ENCODE results near the gene IYD. TPM values are rescaled to one million over a fixed set of nuclear protein-coding genes. Genes with fewer than 3 reads are reported as not detected.

The IYD gene
- polyA plus RNA-seq, 1 of the 3 experiments (the other 2 are of a cell fraction), result not detected

- H3K36me3 ChIP-seq (replicated peaks in 1 of 2; ENCODE audit: control insufficient read depth in 1 of 2, insufficient read depth in 2 of 2, low read length in 1 of 2), result no peaks in the 10 kb centered on the region
- no peak overlapping the region for H2AFZ ChIP-seq (ENCODE audit: low read depth)
- H3K9me3 ChIP-seq, result no peaks in the 10 kb centered on the region
- TF ChIP-seq MEF2A (IDR thresholded peaks at IDR 0.05; ENCODE audit: borderline replicate concordance, low read depth) (no peak), GATA2 (CRISPR knock-in tag; IDR thresholded peaks at IDR 0.05) (no peak), YY1 (IDR thresholded peaks at IDR 0.05; ENCODE audit: low read depth) (no peak), CHD2 (IDR thresholded peaks at IDR 0.05; ENCODE audit: low read length, partially characterized antibody) (no peak), RAD21 (IDR thresholded peaks at IDR 0.05; ENCODE audit: low read length) (no peak), MAX (IDR thresholded peaks at IDR 0.05; ENCODE audit: low read depth) (no peak), EZH2phosphoT487 (IDR thresholded peaks at IDR 0.05; ENCODE audit: borderline replicate concordance, low read depth) (no peak), POLR2AphosphoS5 (IDR thresholded peaks at IDR 0.05; ENCODE audit: low read depth, low read length) (no peak), NFIC (IDR thresholded peaks at IDR 0.05; ENCODE audit: borderline replicate concordance) (no peak), EP300 (IDR thresholded peaks at IDR 0.05; ENCODE audit: borderline replicate concordance in 1 of 2, low read depth in 1 of 2, low read length in 1 of 2) (no peak), USF2 (IDR thresholded peaks at IDR 0.05; ENCODE audit: borderline replicate concordance, low read depth, low read length) (no peak)
- H3K27ac ChIP-seq (ENCODE audit: low read depth in 2 of 2, low read length in 1 of 2), result no peak overlapping the region
- H3K9me2 ChIP-seq, result no peaks in the 10 kb centered on the region
- H3K4me2 ChIP-seq, result no peak overlapping the region
- DNase-seq, result no peak
- POLR2A ChIA-PET, result no interaction called here
- H3K4me3 ChIP-seq (ENCODE audit: low read depth in 2 of 2, low read length in 1 of 2), result no peak overlapping the region
- H3K4me1 ChIP-seq (ENCODE audit: control insufficient read depth in 1 of 2, insufficient read depth in 2 of 2, low read depth in 1 of 2, low read length in 1 of 2), result no peaks in the 10 kb centered on the region; a peak in 1 of 4 replicates
- WGBS (ENCODE audit: low lambda C conversion rate), result 29% methylated on average over 4 of the region's 4 CpGs
- no peaks in the 10 kb centered on the region for H3K27me3 ChIP-seq (ENCODE audit: insufficient read depth)
- H3K79me2 ChIP-seq (ENCODE audit: insufficient read depth), result no peaks in the 10 kb centered on the region
- H3K9ac ChIP-seq, result no peak overlapping the region
- no peaks in the 10 kb centered on the region for H3F3A ChIP-seq (replicated peaks; ENCODE audit: insufficient read depth)
- CTCF ChIA-PET, result interaction anchor here (1.2 to 1.5 kb wide), 2 partner anchors 9 to 405 kb away, joined by 3 to 4 read pairs; no protein-coding TSS in a partner anchor
- H4K20me1 ChIP-seq (ENCODE audit: insufficient read depth), result no peaks in the 10 kb centered on the region
Observed at GRCh38 chr6:150410399-150410798, 41.6 kb downstream of the IYD start.

GRCh38 chr6:150410906-150411305 is 42.1 kb downstream of the IYD start:
- POLR2A ChIA-PET, result no interaction called here
- WGBS (ENCODE audit: low lambda C conversion rate), result 0% methylated on average over 2 of the region's 2 CpGs
- Histone ChIP-seq H2AFZ (ENCODE audit: low read depth) (no peak overlapping the region), H3K36me3 (replicated peaks in 1 of 2; ENCODE audit: control insufficient read depth in 1 of 2, insufficient read depth in 2 of 2, low read length in 1 of 2) (no peaks in the 10 kb centered on the region), H3K27me3 (ENCODE audit: insufficient read depth) (no peaks in the 10 kb centered on the region), H3K4me1 (ENCODE audit: control insufficient read depth in 1 of 2, insufficient read depth in 2 of 2, low read depth in 1 of 2, low read length in 1 of 2) (no peaks in the 10 kb centered on the region; a peak in 1 of 4 replicates), H3K9me3 (no peaks in the 10 kb centered on the region), H3K4me2 (no peak overlapping the region), H3K27ac (ENCODE audit: low read depth in 2 of 2, low read length in 1 of 2) (no peak overlapping the region), H3K4me3 (ENCODE audit: low read depth in 2 of 2, low read length in 1 of 2) (no peak overlapping the region), H3K9me2 (no peaks in the 10 kb centered on the region), H3K79me2 (ENCODE audit: insufficient read depth) (no peaks in the 10 kb centered on the region), H4K20me1 (ENCODE audit: insufficient read depth) (no peaks in the 10 kb centered on the region), H3K9ac (no peak overlapping the region), H3F3A (replicated peaks; ENCODE audit: insufficient read depth) (no peaks in the 10 kb centered on the region)
- DNase-seq, result no peak
- CTCF ChIA-PET, result interaction anchor here (1.2 to 1.5 kb wide), 2 partner anchors 9 to 404 kb away, joined by 3 to 4 read pairs; no protein-coding TSS in a partner anchor
- TF ChIP-seq RAD21 (IDR thresholded peaks at IDR 0.05; ENCODE audit: low read length) (no peak), NFIC (IDR thresholded peaks at IDR 0.05; ENCODE audit: borderline replicate concordance) (no peak), REST (IDR thresholded peaks at IDR 0.05; ENCODE audit: low read depth, low read length) (no peak), RFX5 (IDR thresholded peaks at IDR 0.05; ENCODE audit: low read length) (no peak), NRF1 (IDR thresholded peaks at IDR 0.05; ENCODE audit: low read depth, low read length) (no peak), SMC3 (IDR thresholded peaks at IDR 0.05; ENCODE audit: low read depth, low read length) (no peak), RXRA (IDR thresholded peaks at IDR 0.05; ENCODE audit: borderline replicate concordance, low read depth) (no peak), POLR2AphosphoS5 (IDR thresholded peaks at IDR 0.05; ENCODE audit: low read depth, low read length) (no peak), FOSL2 (IDR thresholded peaks at IDR 0.05; ENCODE audit: borderline replicate concordance, low read depth) (no peak), PBX3 (IDR thresholded peaks at IDR 0.05) (no peak), USF2 (IDR thresholded peaks at IDR 0.05; ENCODE audit: borderline replicate concordance, low read depth, low read length) (no peak), JUND (IDR thresholded peaks at IDR 0.05) (no peak), MXI1 (IDR thresholded peaks at IDR 0.05; ENCODE audit: low read depth, low read length) (no peak), TCF12 (IDR thresholded peaks at IDR 0.05) (no peak), GABPA (IDR thresholded peaks at IDR 0.05; ENCODE audit: low read depth) (no peak), FOXM1 (IDR thresholded peaks at IDR 0.05; ENCODE audit: low read depth) (no peak), FOXJ3 (CRISPR knock-in tag; IDR thresholded peaks at IDR 0.05) (no peak)
